CD14-positive monocyte (primary cell): ENCODE results near the gene RAB6B. TPM values are rescaled to one million over a fixed set of nuclear protein-coding genes. Genes with fewer than 3 reads are reported as not detected.

ENCODE experiments used
- DNase-seq, 3 donors: peaks; one replicate each; pipeline ENCODE4 v3.0.0-alpha.2; 2011 to 2022
- H2AFZ ChIP-seq: 2 replicates; pipeline ENCODE4 v1.6.0; 2012; ENCODE audit warnings: mild to moderate bottlenecking, low read depth, low read length, inconsistent platforms; ENCODE audit not compliant: insufficient read depth, poor library complexity, severe bottlenecking
- H3K27ac ChIP-seq, 2 donors: 1 replicate in 1 of 2; 2 replicates in 1 of 2; pipeline ENCODE4 v1.5.1; 2012 to 2013; ENCODE audit warnings: low read length in 2 of 2, control low read depth in 1 of 2, inconsistent platforms in 1 of 2, low read depth in 1 of 2, mild to moderate bottlenecking in 1 of 2
- H3K27me3 ChIP-seq, 2 donors: one replicate each; pipeline versions ENCODE4 v1.6.0 to v1.6.1; 2011 to 2013; ENCODE audit warnings: low read length in 2 of 2; ENCODE audit not compliant: control insufficient read depth in 2 of 2, insufficient read depth in 2 of 2
- H3K36me3 ChIP-seq, 2 donors: replicated peaks in 1 of 2; 1 replicate in 1 of 2; 2 replicates in 1 of 2; pipeline versions ENCODE4 v1.5.1 to v1.6.1; 2012 to 2013; ENCODE audit warnings: low read length in 2 of 2, control low read depth in 1 of 2, inconsistent platforms in 1 of 2, mild to moderate bottlenecking in 1 of 2; ENCODE audit not compliant: insufficient read depth in 2 of 2, control insufficient read depth in 1 of 2
- H3K4me1 ChIP-seq, 2 donors: 1 replicate in 1 of 2; 2 replicates in 1 of 2; pipeline versions ENCODE4 v1.5.1 to v1.6.1; 2012 to 2013; ENCODE audit warnings: low read length in 2 of 2, control low read depth in 1 of 2, inconsistent platforms in 1 of 2, mild to moderate bottlenecking in 1 of 2, moderate library complexity in 1 of 2; ENCODE audit not compliant: insufficient read depth in 2 of 2, control insufficient read depth in 1 of 2
- H3K4me2 ChIP-seq: replicated peaks from 2 replicates; pipeline ENCODE3; 2012; ENCODE audit warnings: low read length, moderate library complexity, mild to moderate bottlenecking; ENCODE audit not compliant: poor library complexity, severe bottlenecking; ENCODE audit errors: extremely low read depth
- H3K4me3 ChIP-seq, 3 experiments: fragments of 200-600 bp in 1 of 3; sonication (generic) in 1 of 3; replicated peaks in 1 of 3; 1 replicate in 2 of 3; 2 replicates in 1 of 3; pipeline ENCODE4 v1.5.1; 2011 to 2013; ENCODE audit warnings: low read length in 3 of 3, mild to moderate bottlenecking in 3 of 3, control low read depth in 2 of 3, low read depth in 2 of 3, inconsistent platforms in 1 of 3, moderate library complexity in 1 of 3
- H3K79me2 ChIP-seq: 2 replicates; pipeline ENCODE4 v1.6.0; 2012; ENCODE audit warnings: mild to moderate bottlenecking, control low read depth, inconsistent platforms, low read length, moderate library complexity; ENCODE audit not compliant: insufficient read depth
- H3K9ac ChIP-seq: 2 replicates; pipeline ENCODE4 v1.6.0; 2017; ENCODE audit warnings: low read length, mild to moderate bottlenecking; ENCODE audit not compliant: insufficient read depth, poor library complexity, severe bottlenecking
- H3K9me3 ChIP-seq, 2 donors: replicated peaks in 1 of 2; 1 replicate in 1 of 2; 2 replicates in 1 of 2; pipeline versions ENCODE4 v1.5.1 to v1.6.1; 2012 to 2013; ENCODE audit warnings: low read length in 2 of 2, control low read depth in 1 of 2; ENCODE audit not compliant: control insufficient read depth in 1 of 2, insufficient read depth in 1 of 2
- H4K20me1 ChIP-seq: 2 replicates; pipeline ENCODE4 v1.6.0; 2012; ENCODE audit warnings: mild to moderate bottlenecking, low read length, control low read depth, moderate library complexity; ENCODE audit not compliant: insufficient read depth
- H3K27ac Mint-ChIP-seq, 7 donors: one replicate each; pipeline ENCODE4 v1.8.0; 2020; ENCODE audit warnings: mild to moderate bottlenecking in 7 of 7, mixed read lengths in 7 of 7, moderate library complexity in 6 of 7, inconsistent platforms in 2 of 7
- H3K27me3 Mint-ChIP-seq, 3 donors: one replicate each; pipeline ENCODE4 v1.8.0; 2021 to 2022; ENCODE audit warnings: low read depth in 3 of 3, mild to moderate bottlenecking in 3 of 3, mixed read lengths in 3 of 3, moderate library complexity in 3 of 3, inconsistent platforms in 1 of 3
- H3K36me3 Mint-ChIP-seq, 2 donors: one replicate each; pipeline ENCODE4 v1.8.0; 2020; ENCODE audit warnings: mixed read lengths in 2 of 2, inconsistent platforms in 1 of 2, mild to moderate bottlenecking in 1 of 2
- H3K4me1 Mint-ChIP-seq: one replicate; pipeline ENCODE4 v1.8.0; 2020; ENCODE audit warnings: mild to moderate bottlenecking, mixed read lengths
- H3K4me3 Mint-ChIP-seq, 2 donors: one replicate each; pipeline ENCODE4 v1.8.0; 2020; ENCODE audit warnings: mild to moderate bottlenecking in 2 of 2, mixed read lengths in 2 of 2, moderate library complexity in 1 of 2
- H3K9me3 Mint-ChIP-seq, 7 donors: one replicate each; pipeline ENCODE4 v1.8.0; 2020 to 2022; ENCODE audit warnings: mixed read lengths in 7 of 7, mild to moderate bottlenecking in 6 of 7, moderate library complexity in 6 of 7, inconsistent platforms in 2 of 7
- WGBS: methylation state at CpG from one replicate; pipeline ENCODE4 v1.1.5; 2013; ENCODE audit warnings: missing lambda C conversion rate; ENCODE audit not compliant: insufficient coverage; 5-methylcytosine and 5-hydroxymethylcytosine counted together
- intact Hi-C, 2 donors: fragments of 100-400 bp; cut with micrococcal nuclease; formaldehyde crosslinking; loops; one replicate each; pipeline versions ENCODE4 v1.15.0 to v1.15.1; 2023
- polyA plus RNA-seq, 3 donors: library from polyadenylated mRNA; depleted of rRNA in 1 of 3; unstranded in 2 of 3; stranded (reverse) in 1 of 3; fragments of 300-500 nt in 2 of 3; fragments of >200 nt in 1 of 3; fragmentation: Illumina TruSeq in 2 of 3; gene quantifications; 1 replicate in 2 of 3; 2 replicates in 1 of 3; pipeline ENCODE4 v1.2.3, GENCODE V29; 2012 to 2021
- TF ChIP-seq, protein P1 (sequence below): fragments of 200-600 bp; IDR thresholded peaks from one replicate; pipeline ENCODE4 v1.8.0; 2022; ENCODE audit warnings: antibody characterized with exemption, mild to moderate bottlenecking

RAB6B gene
- polyA plus RNA-seq, 3 donors = 0.46 TPM; not detected in 2

DNA sequence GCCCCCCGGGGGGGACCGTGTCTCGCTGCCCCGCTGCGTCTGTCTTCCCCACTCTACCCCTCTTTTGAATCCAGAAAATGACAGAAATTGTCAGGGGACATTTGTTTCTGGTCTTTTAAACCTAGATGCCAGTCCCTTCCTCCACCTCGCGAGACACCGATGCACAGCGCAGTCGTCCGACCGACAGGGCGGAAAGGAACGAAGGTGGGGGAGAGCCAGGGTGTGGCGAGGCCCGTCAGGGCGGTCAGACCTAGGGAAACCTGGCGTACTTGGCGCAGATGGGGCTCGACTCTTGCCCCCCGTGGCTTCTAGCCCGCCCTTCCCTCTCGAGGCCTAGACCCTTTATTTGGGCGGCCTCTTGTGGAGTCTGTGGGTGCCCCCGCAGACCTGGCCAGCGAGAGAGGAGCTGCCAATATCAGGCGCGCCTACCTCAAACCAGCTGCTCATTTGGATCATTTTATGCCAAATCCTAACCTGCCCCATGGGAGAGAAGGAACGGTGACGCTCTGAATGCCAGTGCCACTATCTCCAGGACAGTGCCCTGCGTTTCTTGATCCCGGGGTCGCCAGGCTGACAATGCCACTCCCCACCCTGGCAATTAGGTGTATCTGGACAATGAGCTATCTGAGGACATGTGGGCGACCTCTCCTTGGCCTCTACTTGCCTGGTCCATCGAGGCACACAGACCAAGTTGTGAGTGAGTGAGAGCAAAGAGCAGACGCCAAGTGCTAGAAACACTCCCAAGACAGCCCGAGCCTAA lies 500 bp upstream of the RAB6B start:
- Mint-ChIP-seq H3K36me3 (no peaks in the 10 kb centered on the region), H3K9me3 (peaks cover 0 to 2% (median 0%) of the 10 kb centered on the region in 7 donors), H3K4me1 (peaks cover 4% of the 10 kb centered on the region), H3K27me3 (peaks cover 49 to 61% (median 52%) of the 10 kb centered on the region in 3 donors), H3K4me3 (peak overlapping the region in 1 of 2 donors; percentile 84), H3K27ac (no peak overlapping the region)
- WGBS = 27% methylated on average over 32 of the region's 37 CpGs
- TF ChIP-seq, protein P1, sequence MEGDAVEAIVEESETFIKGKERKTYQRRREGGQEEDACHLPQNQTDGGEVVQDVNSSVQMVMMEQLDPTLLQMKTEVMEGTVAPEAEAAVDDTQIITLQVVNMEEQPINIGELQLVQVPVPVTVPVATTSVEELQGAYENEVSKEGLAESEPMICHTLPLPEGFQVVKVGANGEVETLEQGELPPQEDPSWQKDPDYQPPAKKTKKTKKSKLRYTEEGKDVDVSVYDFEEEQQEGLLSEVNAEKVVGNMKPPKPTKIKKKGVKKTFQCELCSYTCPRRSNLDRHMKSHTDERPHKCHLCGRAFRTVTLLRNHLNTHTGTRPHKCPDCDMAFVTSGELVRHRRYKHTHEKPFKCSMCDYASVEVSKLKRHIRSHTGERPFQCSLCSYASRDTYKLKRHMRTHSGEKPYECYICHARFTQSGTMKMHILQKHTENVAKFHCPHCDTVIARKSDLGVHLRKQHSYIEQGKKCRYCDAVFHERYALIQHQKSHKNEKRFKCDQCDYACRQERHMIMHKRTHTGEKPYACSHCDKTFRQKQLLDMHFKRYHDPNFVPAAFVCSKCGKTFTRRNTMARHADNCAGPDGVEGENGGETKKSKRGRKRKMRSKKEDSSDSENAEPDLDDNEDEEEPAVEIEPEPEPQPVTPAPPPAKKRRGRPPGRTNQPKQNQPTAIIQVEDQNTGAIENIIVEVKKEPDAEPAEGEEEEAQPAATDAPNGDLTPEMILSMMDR = no peak
- intact Hi-C loops = no loop called here
- H3K9me3 ChIP-seq = peaks cover 0 to 9% of the 10 kb centered on the region in 2 donors
- no peaks in the 10 kb centered on the region for H4K20me1 ChIP-seq
- H3K27me3 ChIP-seq = peaks cover 26 to 46% of the 10 kb centered on the region in 2 donors
- H3K36me3 ChIP-seq = no peaks in the 10 kb centered on the region
- DNase-seq = no peak
- no peaks in the 10 kb centered on the region for H3K79me2 ChIP-seq
- peak overlapping the region; percentile 46 for H3K4me2 ChIP-seq
- peaks cover 0 to 3% of the 10 kb centered on the region in 2 donors for H3K4me1 ChIP-seq
- H3K27ac ChIP-seq = no peak overlapping the region
- H3K4me3 ChIP-seq = no peak overlapping the region
- H3K9ac ChIP-seq = no peak overlapping the region
- no peak overlapping the region for H2AFZ ChIP-seq

DNA sequence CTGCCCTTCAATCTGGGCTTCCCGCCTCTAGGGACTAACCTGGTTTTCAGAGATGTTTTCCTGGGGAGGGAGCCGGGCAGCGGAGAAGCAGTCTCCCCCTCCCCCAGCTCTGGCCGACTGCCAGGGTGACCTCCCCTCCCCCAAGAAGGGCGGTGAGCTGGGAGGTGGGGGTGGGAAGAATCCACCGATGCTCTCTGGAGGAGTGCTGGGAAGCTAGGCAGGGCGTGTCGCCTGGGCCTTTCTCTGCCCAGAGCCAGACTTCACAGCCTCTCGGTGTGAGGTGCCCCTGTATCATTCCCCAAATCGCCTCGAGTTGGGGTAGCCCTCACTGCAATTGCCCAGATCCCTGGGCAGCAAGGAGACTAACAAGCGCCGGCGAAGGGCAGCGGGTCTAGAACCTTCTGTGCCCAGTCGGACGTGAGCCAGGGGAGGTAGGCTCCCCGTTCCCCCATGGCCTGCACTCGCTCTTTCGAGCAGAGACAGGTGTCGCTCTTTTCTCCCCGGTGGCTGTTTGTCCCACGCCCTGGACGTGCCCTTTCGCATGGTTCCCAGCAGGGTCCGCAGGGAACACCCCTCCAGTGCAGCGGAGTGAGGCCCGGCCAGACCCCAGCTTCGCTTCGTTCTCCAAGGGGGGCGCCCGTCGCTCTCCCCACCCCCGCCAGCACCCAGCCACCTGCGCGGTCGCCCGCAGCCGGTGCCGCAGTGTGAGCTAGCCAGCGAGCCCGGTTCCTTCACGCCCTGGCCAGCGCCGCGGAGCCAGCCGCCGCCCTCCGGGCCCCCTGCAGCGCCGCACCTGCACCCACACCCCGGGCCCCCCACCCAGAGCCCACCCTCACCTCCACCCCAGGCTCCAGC lies 1.1 kb downstream of the RAB6B start:
- WGBS = 17% methylated on average over 43 of the region's 52 CpGs
- Histone ChIP-seq H2AFZ (no peak overlapping the region), H3K36me3 (no peaks in the 10 kb centered on the region), H3K79me2 (no peaks in the 10 kb centered on the region), H3K4me1 (peaks cover 0 to 3% of the 10 kb centered on the region in 2 donors), H3K27ac (no peak overlapping the region), H3K4me2 (no peak overlapping the region), H3K9ac (no peak overlapping the region), H3K4me3 (no peak overlapping the region), H3K9me3 (peaks cover 0 to 9% of the 10 kb centered on the region in 2 donors), H3K27me3 (peaks cover 26 to 46% of the 10 kb centered on the region in 2 donors), H4K20me1 (no peaks in the 10 kb centered on the region)
- Mint-ChIP-seq H3K4me1 (peaks cover 4% of the 10 kb centered on the region), H3K9me3 (peaks cover 0 to 2% (median 0%) of the 10 kb centered on the region in 7 donors), H3K4me3 (peak overlapping the region in 1 of 2 donors; percentile 76), H3K27me3 (peaks cover 46 to 58% (median 49%) of the 10 kb centered on the region in 3 donors), H3K27ac (no peak overlapping the region), H3K36me3 (no peaks in the 10 kb centered on the region)
- intact Hi-C loops = no loop called here
- TF ChIP-seq, protein P1 = no peak
- DNase-seq = no peak
